ENCODE data around the gene HOXB3.

HOXB3 gene

GRCh38 chr17:48589831-48590606 is at the start of gene HOXB3:
TSS of gene HOXB3 (minus strand) at chr17:48590241. CDS start at chr17:48552474, 37,767 bp downstream.
- no peak for DNase-seq

GRCh38 chr17:48639136-48639535 is 49.1 kb upstream of the HOXB3 start:
- DNase-seq = no peak

GRCh38 chr17:48637323-48638260 is 47.6 kb upstream of the HOXB3 start:
- DNase-seq = no peak

- DNase-seq = peak; percentile 54 to 57
Observed at GRCh38 chr17:48636177-48637018, 46.4 kb upstream of the HOXB3 start.

- DNase-seq = no peak
Observed at GRCh38 chr17:48634493-48635208, 44.6 kb upstream of the HOXB3 start.

- no peak for DNase-seq
Observed at GRCh38 chr17:48633266-48633677, 43.2 kb upstream of the HOXB3 start.

- DNase-seq = no peak
Observed at GRCh38 chr17:48632579-48633265, 42.7 kb upstream of the HOXB3 start.

- no peak for DNase-seq
Observed at GRCh38 chr17:48631693-48632578, 41.9 kb upstream of the HOXB3 start.

- no peak for DNase-seq
Observed at GRCh38 chr17:48630925-48631692, 41.1 kb upstream of the HOXB3 start.

- no peak for DNase-seq
Observed at GRCh38 chr17:48630009-48630924, 40.2 kb upstream of the HOXB3 start.

GRCh38 chr17:48629411-48629759 is 39.3 kb upstream of the HOXB3 start:
- DNase-seq = no peak

GRCh38 chr17:48628649-48629410 is 38.8 kb upstream of the HOXB3 start:
- no peak for DNase-seq

- DNase-seq = no peak
Observed at GRCh38 chr17:48627623-48628521, 37.8 kb upstream of the HOXB3 start.

- DNase-seq = no peak
Observed at GRCh38 chr17:48627118-48627597, 37.1 kb upstream of the HOXB3 start.

GRCh38 chr17:48626245-48627117 is 36.4 kb upstream of the HOXB3 start, which contains the start of gene HOXB9:
TSS of gene HOXB9 (minus strand) at chr17:48626358. CDS start at chr17:48626269, 89 bp downstream.
- peak; percentile 51 to 61 for DNase-seq

Data from activated CD4-positive, alpha-beta T cell treated with anti-CD3 and anti-CD28 coated beads, Interleukin-2, amount 50 U/mL, for 4 hours (primary cell).